Activated T-helper 1 cell treated with anti-CD3 and anti-CD28 coated beads, Interleukin-2, amount 50 U/mL, for 16 hours (primary cell): Measurements from ENCODE around the gene CBFA2T2.

ENCODE experiments used
- DNase-seq, 2 donors: peaks; one replicate each; pipeline ENCODE4 v3.0.0-alpha.2; 2020; ENCODE audit warnings: low read depth in 1 of 2, low spot score in 1 of 2

CBFA2T2 gene

GRCh38 chr20:33650111-33650752, 160.3 kb downstream of the CBFA2T2 start:
- no peak for DNase-seq

GRCh38 chr20:33650753-33651561, 161.1 kb downstream of the CBFA2T2 start:
- DNase-seq: no peak

- no peak for DNase-seq
These were observed 161.7 kb downstream of the CBFA2T2 start for GRCh38 chr20:33651562-33652048.

GRCh38 chr20:33653218-33653899, 163.5 kb downstream of the CBFA2T2 start:
- no peak for DNase-seq

GRCh38 chr20:33653900-33654596, 164.2 kb downstream of the CBFA2T2 start:
- no peak for DNase-seq

GRCh38 chr20:33654680-33655161, 164.8 kb downstream of the CBFA2T2 start:
- DNase-seq: no peak

GRCh38 chr20:33655164-33655563, 165.3 kb downstream of the CBFA2T2 start:
- DNase-seq: no peak

GRCh38 chr20:33656010-33656782, 166.3 kb downstream of the CBFA2T2 start:
- no peak for DNase-seq

- DNase-seq: no peak
These were observed 167.1 kb downstream of the CBFA2T2 start for GRCh38 chr20:33656783-33657703.

GRCh38 chr20:33657704-33658095, 167.8 kb downstream of the CBFA2T2 start:
- no peak for DNase-seq

- DNase-seq: no peak
These were observed 168.6 kb downstream of the CBFA2T2 start for GRCh38 chr20:33658510-33658909.

GRCh38 chr20:33658929-33659328, 169.0 kb downstream of the CBFA2T2 start:
- DNase-seq: no peak

- no peak for DNase-seq
These were observed 169.6 kb downstream of the CBFA2T2 start for GRCh38 chr20:33659341-33660034.

GRCh38 chr20:33660035-33660684, 170.3 kb downstream of the CBFA2T2 start:
- DNase-seq: no peak

GRCh38 chr20:33660685-33661058, 170.8 kb downstream of the CBFA2T2 start:
- DNase-seq: no peak

- no peak for DNase-seq
These were observed 172.3 kb downstream of the CBFA2T2 start, which contains the start of gene C20orf144 for GRCh38 chr20:33662172-33662571. Gene C20orf144 (plus strand): TSS chr20:33662327. CDS start chr20:33662346, 19 bp downstream.

GRCh38 chr20:33663161-33664084, 173.5 kb downstream of the CBFA2T2 start:
- peak; percentile 69 to 79 for DNase-seq
